ENCODE results near the gene C2.
A peak's percentile ranks its signal among the peaks of the same experiment; 100 is the strongest.

The C2 gene

GRCh38 chr6:31927242-31927862, at the start of gene C2:
Gene C2 (plus strand): TSS chr6:31927717. CDS start chr6:31927753, 36 bp downstream.
- H3K4me1 ChIP-seq (ENCODE audit: insufficient read depth, low read length) = no peaks in the 10 kb centered on the region
- H3K9ac ChIP-seq (ENCODE audit: low read length) = no peak within 1 kb of the TSS
- peak within 1 kb of the TSS in 1 of 2 donors; percentile 21 for H3K4me3 ChIP-seq (ENCODE audit: low read depth in 1 of 2, low read length in 2 of 2)
- H3K36me3 ChIP-seq (ENCODE audit: insufficient read depth, low read length) = no peaks in the 10 kb centered on the region
- no peaks in the 10 kb centered on the region for H3K27me3 ChIP-seq (ENCODE audit: control insufficient read depth in 1 of 2, insufficient read depth in 2 of 2, low read length in 2 of 2)
- no peaks in the 10 kb centered on the region for H3K9me3 ChIP-seq (ENCODE audit: low read length)
- no peak within 1 kb of the TSS for H3K27ac ChIP-seq (ENCODE audit: low read depth, low read length)

- Histone ChIP-seq H3K36me3 (ENCODE audit: insufficient read depth, low read length) (peaks cover 34% of the 10 kb centered on the region), H3K9me3 (ENCODE audit: low read length) (no peaks in the 10 kb centered on the region), H3K4me1 (ENCODE audit: insufficient read depth, low read length) (peaks cover 5% of the 10 kb centered on the region), H3K9ac (ENCODE audit: low read length) (no peak overlapping the region), H3K27me3 (ENCODE audit: control insufficient read depth in 1 of 2, insufficient read depth in 2 of 2, low read length in 2 of 2) (no peaks in the 10 kb centered on the region), H3K4me3 (ENCODE audit: low read depth in 1 of 2, low read length in 2 of 2) (no peak overlapping the region), H3K27ac (ENCODE audit: low read depth, low read length) (no peak overlapping the region)
Measured at GRCh38 chr6:31878222-31878621, 49.3 kb upstream of the C2 start.

- Histone ChIP-seq H3K9ac (ENCODE audit: low read length) (no peak within 1 kb of the TSS), H3K27ac (ENCODE audit: low read depth, low read length) (no peak within 1 kb of the TSS)
Measured at GRCh38 chr6:31878726-31879125, 48.8 kb upstream of the C2 start, which contains the start of gene SLC44A4. Gene SLC44A4 (minus strand): TSS chr6:31878997. CDS start chr6:31878980, 17 bp downstream.

GRCh38 chr6:31879143-31879542, 48.4 kb upstream of the C2 start:
- Histone ChIP-seq H3K4me1 (ENCODE audit: insufficient read depth, low read length) (peaks cover 5% of the 10 kb centered on the region), H3K36me3 (ENCODE audit: insufficient read depth, low read length) (peaks cover 43% of the 10 kb centered on the region), H3K9me3 (ENCODE audit: low read length) (no peaks in the 10 kb centered on the region), H3K4me3 (ENCODE audit: low read depth in 1 of 2, low read length in 2 of 2) (no peak overlapping the region), H3K27ac (ENCODE audit: low read depth, low read length) (no peak overlapping the region), H3K9ac (ENCODE audit: low read length) (no peak overlapping the region), H3K27me3 (ENCODE audit: control insufficient read depth in 1 of 2, insufficient read depth in 2 of 2, low read length in 2 of 2) (no peaks in the 10 kb centered on the region)

More at GRCh38 chr6:31878726-31879125, 48.8 kb upstream of the C2 start, which contains the start of gene SLC44A4:
- Histone ChIP-seq H3K4me3 (ENCODE audit: low read depth in 1 of 2, low read length in 2 of 2) (no peak within 1 kb of the TSS), H3K36me3 (ENCODE audit: insufficient read depth, low read length) (peaks cover 39% of the 10 kb centered on the region), H3K9me3 (ENCODE audit: low read length) (no peaks in the 10 kb centered on the region), H3K4me1 (ENCODE audit: insufficient read depth, low read length) (peaks cover 5% of the 10 kb centered on the region), H3K27me3 (ENCODE audit: control insufficient read depth in 1 of 2, insufficient read depth in 2 of 2, low read length in 2 of 2) (no peaks in the 10 kb centered on the region)

- H3K4me1 ChIP-seq (ENCODE audit: insufficient read depth, low read length) = peaks cover 4% of the 10 kb centered on the region
- H3K9me3 ChIP-seq (ENCODE audit: low read length) = no peaks in the 10 kb centered on the region
- no peak overlapping the region for H3K27ac ChIP-seq (ENCODE audit: low read depth, low read length)
- no peak overlapping the region for H3K4me3 ChIP-seq (ENCODE audit: low read depth in 1 of 2, low read length in 2 of 2)
- H3K9ac ChIP-seq (ENCODE audit: low read length) = no peak overlapping the region
- peaks cover 51% of the 10 kb centered on the region for H3K36me3 ChIP-seq (ENCODE audit: insufficient read depth, low read length)
- H3K27me3 ChIP-seq (ENCODE audit: control insufficient read depth in 1 of 2, insufficient read depth in 2 of 2, low read length in 2 of 2) = no peaks in the 10 kb centered on the region
Measured at GRCh38 chr6:31879901-31880300, 47.6 kb upstream of the C2 start.

- Histone ChIP-seq H3K36me3 (ENCODE audit: insufficient read depth, low read length) (peaks cover 55% of the 10 kb centered on the region), H3K4me1 (ENCODE audit: insufficient read depth, low read length) (no peaks in the 10 kb centered on the region), H3K27me3 (ENCODE audit: control insufficient read depth in 1 of 2, insufficient read depth in 2 of 2, low read length in 2 of 2) (no peaks in the 10 kb centered on the region), H3K9me3 (ENCODE audit: low read length) (no peaks in the 10 kb centered on the region), H3K4me3 (ENCODE audit: low read depth in 1 of 2, low read length in 2 of 2) (no peak overlapping the region), H3K9ac (ENCODE audit: low read length) (no peak overlapping the region), H3K27ac (ENCODE audit: low read depth, low read length) (no peak overlapping the region)
Measured at GRCh38 chr6:31880616-31881015, 46.9 kb upstream of the C2 start.

- Histone ChIP-seq H3K4me3 (ENCODE audit: low read depth in 1 of 2, low read length in 2 of 2) (no peak overlapping the region), H3K9ac (ENCODE audit: low read length) (no peak overlapping the region), H3K27ac (ENCODE audit: low read depth, low read length) (no peak overlapping the region), H3K9me3 (ENCODE audit: low read length) (no peaks in the 10 kb centered on the region), H3K4me1 (ENCODE audit: insufficient read depth, low read length) (no peaks in the 10 kb centered on the region), H3K36me3 (ENCODE audit: insufficient read depth, low read length) (peaks cover 55% of the 10 kb centered on the region), H3K27me3 (ENCODE audit: control insufficient read depth in 1 of 2, insufficient read depth in 2 of 2, low read length in 2 of 2) (no peaks in the 10 kb centered on the region)
Measured at GRCh38 chr6:31881136-31881859, 46.2 kb upstream of the C2 start.

GRCh38 chr6:31882344-31882743, 45.2 kb upstream of the C2 start:
- H3K27ac ChIP-seq (ENCODE audit: low read depth, low read length) = no peak overlapping the region
- no peaks in the 10 kb centered on the region for H3K27me3 ChIP-seq (ENCODE audit: control insufficient read depth in 1 of 2, insufficient read depth in 2 of 2, low read length in 2 of 2)
- H3K4me3 ChIP-seq (ENCODE audit: low read depth in 1 of 2, low read length in 2 of 2) = no peak overlapping the region
- H3K9ac ChIP-seq (ENCODE audit: low read length) = no peak overlapping the region
- no peaks in the 10 kb centered on the region for H3K4me1 ChIP-seq (ENCODE audit: insufficient read depth, low read length)
- no peaks in the 10 kb centered on the region for H3K9me3 ChIP-seq (ENCODE audit: low read length)
- H3K36me3 ChIP-seq (ENCODE audit: insufficient read depth, low read length) = peaks cover 62% of the 10 kb centered on the region

- no peaks in the 10 kb centered on the region for H3K27me3 ChIP-seq (ENCODE audit: control insufficient read depth in 1 of 2, insufficient read depth in 2 of 2, low read length in 2 of 2)
- H3K36me3 ChIP-seq (ENCODE audit: insufficient read depth, low read length) = peaks cover 75% of the 10 kb centered on the region
Measured at GRCh38 chr6:31883676-31884075, 43.8 kb upstream of the C2 start.

GRCh38 chr6:31884528-31885035, 42.9 kb upstream of the C2 start:
- Histone ChIP-seq H3K27ac (ENCODE audit: low read depth, low read length) (no peak overlapping the region), H3K27me3 (ENCODE audit: control insufficient read depth in 1 of 2, insufficient read depth in 2 of 2, low read length in 2 of 2) (no peaks in the 10 kb centered on the region), H3K36me3 (ENCODE audit: insufficient read depth, low read length) (peaks cover 81% of the 10 kb centered on the region), H3K9me3 (ENCODE audit: low read length) (no peaks in the 10 kb centered on the region), H3K9ac (ENCODE audit: low read length) (no peak overlapping the region), H3K4me1 (ENCODE audit: insufficient read depth, low read length) (no peaks in the 10 kb centered on the region), H3K4me3 (ENCODE audit: low read depth in 1 of 2, low read length in 2 of 2) (no peak overlapping the region)

More at GRCh38 chr6:31883676-31884075, 43.8 kb upstream of the C2 start:
- Histone ChIP-seq H3K4me3 (ENCODE audit: low read depth in 1 of 2, low read length in 2 of 2) (no peak overlapping the region), H3K4me1 (ENCODE audit: insufficient read depth, low read length) (no peaks in the 10 kb centered on the region), H3K9me3 (ENCODE audit: low read length) (no peaks in the 10 kb centered on the region), H3K9ac (ENCODE audit: low read length) (no peak overlapping the region), H3K27ac (ENCODE audit: low read depth, low read length) (no peak overlapping the region)

GRCh38 chr6:31886541-31886991, 41.0 kb upstream of the C2 start:
- H3K9me3 ChIP-seq (ENCODE audit: low read length) = no peaks in the 10 kb centered on the region
- H3K36me3 ChIP-seq (ENCODE audit: insufficient read depth, low read length) = peaks cover 71% of the 10 kb centered on the region
- no peaks in the 10 kb centered on the region for H3K27me3 ChIP-seq (ENCODE audit: control insufficient read depth in 1 of 2, insufficient read depth in 2 of 2, low read length in 2 of 2)
- H3K4me1 ChIP-seq (ENCODE audit: insufficient read depth, low read length) = no peaks in the 10 kb centered on the region
- no peak overlapping the region for H3K27ac ChIP-seq (ENCODE audit: low read depth, low read length)
- H3K9ac ChIP-seq (ENCODE audit: low read length) = no peak overlapping the region
- H3K4me3 ChIP-seq (ENCODE audit: low read depth in 1 of 2, low read length in 2 of 2) = no peak overlapping the region

Measured in muscle layer of colon (tissue), 2 donors.